Measurements from ENCODE around the gene NKX6-1. TPM values are rescaled to one million over a fixed set of nuclear protein-coding genes. Genes with fewer than 3 reads are reported as not detected.

The NKX6-1 gene
- total and polyA plus RNA-seq, 12 donors: 0.06 to 0.14 TPM; not detected in 10

DNA sequence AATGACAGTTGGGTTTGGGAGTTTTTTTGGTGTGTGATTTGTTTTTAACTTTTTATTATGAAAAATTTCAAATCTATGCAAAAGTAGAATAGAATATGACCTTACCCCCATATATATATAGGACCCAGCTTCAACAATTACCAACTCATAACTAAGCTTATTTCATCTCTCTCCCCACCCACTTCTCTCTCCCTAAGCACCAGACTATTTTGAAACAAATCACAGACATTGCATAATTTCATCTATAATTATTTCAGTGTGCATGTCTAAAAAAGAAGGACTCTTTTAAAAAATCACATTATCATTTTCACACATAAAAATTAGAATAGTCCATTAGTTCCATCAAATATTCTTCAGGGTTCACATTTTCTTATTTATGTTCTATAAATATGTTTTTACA, 28.3 kb upstream of the NKX6-1 start:
- no peaks in the 10 kb centered on the region for H3K27me3 ChIP-seq
- H3K27ac ChIP-seq: no peak overlapping the region

GRCh38 chr4:84515075-84515474, 16.0 kb upstream of the NKX6-1 start:
- DNase-seq: no peak
- Histone ChIP-seq H3K4me3 (no peak overlapping the region), H3K4me1 (replicated peaks in 1 of 2) (no peaks in the 10 kb centered on the region), H3K27me3 (peaks cover 11% of the 10 kb centered on the region), H3K36me3 (replicated peaks in 1 of 2) (no peaks in the 10 kb centered on the region), H3K9me3 (replicated peaks in 1 of 3) (no peaks in the 10 kb centered on the region), H3K27ac (no peak overlapping the region)
- intact Hi-C loops (cut with DNase I): no loop called here
- 54 to 59% (median 59%) methylated on average over 2 of the region's 2 CpGs for WGBS, 4 donors
- TF ChIP-seq, protein P1, sequence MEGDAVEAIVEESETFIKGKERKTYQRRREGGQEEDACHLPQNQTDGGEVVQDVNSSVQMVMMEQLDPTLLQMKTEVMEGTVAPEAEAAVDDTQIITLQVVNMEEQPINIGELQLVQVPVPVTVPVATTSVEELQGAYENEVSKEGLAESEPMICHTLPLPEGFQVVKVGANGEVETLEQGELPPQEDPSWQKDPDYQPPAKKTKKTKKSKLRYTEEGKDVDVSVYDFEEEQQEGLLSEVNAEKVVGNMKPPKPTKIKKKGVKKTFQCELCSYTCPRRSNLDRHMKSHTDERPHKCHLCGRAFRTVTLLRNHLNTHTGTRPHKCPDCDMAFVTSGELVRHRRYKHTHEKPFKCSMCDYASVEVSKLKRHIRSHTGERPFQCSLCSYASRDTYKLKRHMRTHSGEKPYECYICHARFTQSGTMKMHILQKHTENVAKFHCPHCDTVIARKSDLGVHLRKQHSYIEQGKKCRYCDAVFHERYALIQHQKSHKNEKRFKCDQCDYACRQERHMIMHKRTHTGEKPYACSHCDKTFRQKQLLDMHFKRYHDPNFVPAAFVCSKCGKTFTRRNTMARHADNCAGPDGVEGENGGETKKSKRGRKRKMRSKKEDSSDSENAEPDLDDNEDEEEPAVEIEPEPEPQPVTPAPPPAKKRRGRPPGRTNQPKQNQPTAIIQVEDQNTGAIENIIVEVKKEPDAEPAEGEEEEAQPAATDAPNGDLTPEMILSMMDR (IDR thresholded peaks at IDR 0.05): no peak

More for the DNA sequence above, 28.3 kb upstream of the NKX6-1 start:
- no peak overlapping the region for H3K4me3 ChIP-seq
- H3K9me3 ChIP-seq (replicated peaks in 1 of 3): no peaks in the 10 kb centered on the region
- H3K4me1 ChIP-seq (replicated peaks in 1 of 2): no peaks in the 10 kb centered on the region
- intact Hi-C loops (cut with DNase I): no loop called here
- TF ChIP-seq, protein P1 (IDR thresholded peaks at IDR 0.05): no peak
- no peak for TF ChIP-seq POLR2A (IDR thresholded peaks at IDR 0.05)
- DNase-seq: no peak
- no peaks in the 10 kb centered on the region for H3K36me3 ChIP-seq (replicated peaks in 1 of 2)

DNA sequence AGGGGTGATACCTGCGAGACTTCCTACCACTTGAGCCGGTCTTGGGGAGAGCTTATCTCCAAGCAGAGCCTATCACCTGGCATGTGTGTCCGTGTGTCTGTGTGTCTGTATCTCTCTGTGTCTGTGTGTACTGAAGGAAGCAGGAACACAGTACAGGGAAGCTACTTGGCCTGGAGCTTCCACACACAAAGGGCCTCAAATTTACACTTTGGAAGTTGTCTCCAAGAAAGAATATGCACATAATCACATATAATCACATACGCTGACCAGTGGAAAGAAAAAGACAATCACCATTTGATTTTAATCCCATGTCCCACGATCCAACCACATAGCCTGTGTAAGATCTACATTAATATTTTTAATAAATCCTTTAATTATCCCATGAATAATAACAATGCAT, 13.2 kb upstream of the NKX6-1 start:
- H3K36me3 ChIP-seq (replicated peaks in 1 of 2): no peaks in the 10 kb centered on the region
- no peaks in the 10 kb centered on the region for H3K9me3 ChIP-seq (replicated peaks in 1 of 3)
- no peak overlapping the region for H3K4me3 ChIP-seq
- no peak for TF ChIP-seq POLR2A (IDR thresholded peaks at IDR 0.05)
- TF ChIP-seq, protein P1 (IDR thresholded peaks at IDR 0.05): no peak
- 73 to 85% (median 82%) methylated on average over 5 of the region's 5 CpGs for whole genome bisulfite sequencing, 4 donors
- intact Hi-C loops (cut with DNase I): no loop called here
- no peak overlapping the region for H3K27ac ChIP-seq
- H3K4me1 ChIP-seq (replicated peaks in 1 of 2): no peaks in the 10 kb centered on the region
- no peak for DNase-seq
- H3K27me3 ChIP-seq: peaks cover 20% of the 10 kb centered on the region

DNA sequence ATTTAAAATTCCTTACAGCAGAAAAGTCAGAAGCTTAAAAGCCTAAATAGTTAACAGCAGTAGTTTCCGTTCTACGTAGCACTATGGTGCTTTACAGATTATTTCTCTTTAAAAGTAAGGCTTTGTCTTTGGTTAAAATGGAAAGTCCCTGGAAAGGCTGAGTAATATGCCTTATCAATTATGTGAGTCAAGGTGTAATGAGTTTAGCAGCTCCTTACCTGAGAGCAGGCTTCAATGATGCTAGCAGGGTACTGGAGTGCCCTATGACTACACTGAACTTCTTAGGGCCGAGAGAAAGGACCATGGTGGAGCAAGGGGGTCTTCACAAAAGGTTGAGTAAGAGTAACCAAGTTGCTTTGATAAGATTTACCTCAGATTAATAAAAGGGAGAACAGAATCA, 12.6 kb upstream of the NKX6-1 start:
- H3K27ac ChIP-seq: no peak overlapping the region
- H3K4me1 ChIP-seq (replicated peaks in 1 of 2): no peaks in the 10 kb centered on the region
- no peaks in the 10 kb centered on the region for H3K9me3 ChIP-seq (replicated peaks in 1 of 3)
- no peak for DNase-seq
- peaks cover 25% of the 10 kb centered on the region for H3K27me3 ChIP-seq
- H3K36me3 ChIP-seq (replicated peaks in 1 of 2): no peaks in the 10 kb centered on the region
- H3K4me3 ChIP-seq: no peak overlapping the region
- 76 to 87% (median 80%) methylated on average over 3 of the region's 3 CpGs for WGBS, 4 donors
- TF ChIP-seq, protein P1 (IDR thresholded peaks at IDR 0.05): no peak
- no peak for TF ChIP-seq POLR2A (IDR thresholded peaks at IDR 0.05)
- intact Hi-C loops (cut with DNase I): no loop called here
